ENCODE data around the gene SERPINA3. TPM values are rescaled to one million over a fixed set of nuclear protein-coding genes. Genes with fewer than 3 reads are reported as not detected.

SERPINA3 gene
- total and polyA plus RNA-seq, 11 donors, result 2.7 to 205 (median 23.6) TPM

DNA sequence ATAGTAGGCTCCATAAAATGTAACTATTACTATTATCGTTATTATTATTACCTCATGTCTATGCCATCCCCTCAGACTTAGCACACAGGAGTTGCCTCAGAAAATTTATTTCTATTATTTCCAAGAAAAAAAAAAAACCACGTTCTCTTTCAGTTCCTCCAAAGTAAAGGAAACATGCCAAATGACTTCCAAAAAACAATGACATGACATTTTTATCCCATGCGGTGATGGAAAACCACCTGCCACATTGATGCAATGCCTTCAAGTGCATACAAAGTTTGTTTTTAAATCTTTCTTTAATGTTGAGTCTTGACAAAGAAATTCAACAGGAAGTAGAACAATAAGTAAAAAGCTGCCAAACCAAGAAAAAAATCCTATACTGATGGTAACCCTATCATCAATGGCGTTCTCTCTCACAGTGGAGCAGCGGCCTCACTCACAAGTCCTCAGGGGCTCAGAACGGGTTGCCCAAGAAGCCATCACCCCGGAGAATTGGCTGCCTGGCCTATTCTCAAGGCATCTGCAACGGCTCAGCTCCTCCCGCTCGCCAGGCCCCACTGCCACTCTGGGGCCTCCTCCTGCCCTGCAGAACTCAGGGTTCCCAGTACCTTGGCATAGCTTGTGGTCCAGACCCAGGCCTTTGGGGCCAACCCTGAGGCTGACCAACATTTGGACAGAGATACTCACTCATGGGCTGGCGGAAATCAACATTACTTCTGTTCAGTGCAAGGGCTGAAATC is 51.9 kb downstream of the SERPINA3 start:
- intact Hi-C loops (cut with DNase I), result no loop called here
- peaks cover 0 to 6% (median 0%) of the 10 kb centered on the region in 9 donors for H3K27me3 ChIP-seq
- H3K4me1 ChIP-seq, result peaks cover 0 to 4% (median 0%) of the 10 kb centered on the region in 12 donors
- H3K9me3 ChIP-seq, result no peaks in the 10 kb centered on the region
- no peaks in the 10 kb centered on the region for H3K36me3 ChIP-seq
- WGBS, 4 donors, result 67 to 79% (median 69%) methylated on average over 10 to 11 of the region's 11 CpGs
- H3K27ac ChIP-seq, result no peak overlapping the region
- peak in 1 of 4 donors; percentile 50 for ATAC-seq
- no peak overlapping the region for H3K4me3 ChIP-seq
- no peak for DNase-seq
- TF ChIP-seq, protein P1, sequence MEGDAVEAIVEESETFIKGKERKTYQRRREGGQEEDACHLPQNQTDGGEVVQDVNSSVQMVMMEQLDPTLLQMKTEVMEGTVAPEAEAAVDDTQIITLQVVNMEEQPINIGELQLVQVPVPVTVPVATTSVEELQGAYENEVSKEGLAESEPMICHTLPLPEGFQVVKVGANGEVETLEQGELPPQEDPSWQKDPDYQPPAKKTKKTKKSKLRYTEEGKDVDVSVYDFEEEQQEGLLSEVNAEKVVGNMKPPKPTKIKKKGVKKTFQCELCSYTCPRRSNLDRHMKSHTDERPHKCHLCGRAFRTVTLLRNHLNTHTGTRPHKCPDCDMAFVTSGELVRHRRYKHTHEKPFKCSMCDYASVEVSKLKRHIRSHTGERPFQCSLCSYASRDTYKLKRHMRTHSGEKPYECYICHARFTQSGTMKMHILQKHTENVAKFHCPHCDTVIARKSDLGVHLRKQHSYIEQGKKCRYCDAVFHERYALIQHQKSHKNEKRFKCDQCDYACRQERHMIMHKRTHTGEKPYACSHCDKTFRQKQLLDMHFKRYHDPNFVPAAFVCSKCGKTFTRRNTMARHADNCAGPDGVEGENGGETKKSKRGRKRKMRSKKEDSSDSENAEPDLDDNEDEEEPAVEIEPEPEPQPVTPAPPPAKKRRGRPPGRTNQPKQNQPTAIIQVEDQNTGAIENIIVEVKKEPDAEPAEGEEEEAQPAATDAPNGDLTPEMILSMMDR (IDR thresholded peaks at IDR 0.05), result no peak

DNA sequence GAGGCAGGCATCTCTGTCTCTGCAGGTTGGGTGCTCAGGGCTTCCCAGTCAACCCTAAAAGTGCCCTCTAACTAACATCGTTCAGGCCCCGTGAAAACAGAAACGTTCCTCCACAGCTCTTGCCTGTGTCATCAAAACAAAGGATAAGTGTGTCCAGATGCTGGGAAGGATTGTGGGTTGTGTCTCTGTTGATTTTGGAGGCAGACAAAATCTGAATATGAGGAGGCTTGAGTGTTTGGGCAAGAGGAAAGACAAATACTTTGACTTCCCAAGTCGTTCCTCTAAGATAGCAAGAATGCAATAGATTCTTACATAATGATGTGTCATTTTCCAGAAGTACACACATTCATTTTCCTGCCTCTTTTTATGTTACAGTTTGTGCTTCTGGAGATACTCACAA is 52.9 kb downstream of the SERPINA3 start:
- H3K9me3 ChIP-seq, result no peaks in the 10 kb centered on the region
- ATAC-seq (peak in 1 of 4 donors; percentile 56), DNase-seq (no peak)
- TF ChIP-seq, protein P1 (IDR thresholded peaks at IDR 0.05), result no peak
- TF ChIP-seq POLR2A (IDR thresholded peaks at IDR 0.05), result no peak
- intact Hi-C loops (cut with DNase I), result no loop called here
- 42 to 62% (median 48%) methylated on average over 4 of the region's 4 CpGs for WGBS, 4 donors
- no peak overlapping the region for H3K27ac ChIP-seq
- H3K36me3 ChIP-seq, result no peaks in the 10 kb centered on the region
- no peak overlapping the region for H3K4me3 ChIP-seq
- peaks cover 0 to 4% (median 0%) of the 10 kb centered on the region in 12 donors for H3K4me1 ChIP-seq
- H3K27me3 ChIP-seq, result peaks cover 0 to 6% (median 2%) of the 10 kb centered on the region in 9 donors

DNA sequence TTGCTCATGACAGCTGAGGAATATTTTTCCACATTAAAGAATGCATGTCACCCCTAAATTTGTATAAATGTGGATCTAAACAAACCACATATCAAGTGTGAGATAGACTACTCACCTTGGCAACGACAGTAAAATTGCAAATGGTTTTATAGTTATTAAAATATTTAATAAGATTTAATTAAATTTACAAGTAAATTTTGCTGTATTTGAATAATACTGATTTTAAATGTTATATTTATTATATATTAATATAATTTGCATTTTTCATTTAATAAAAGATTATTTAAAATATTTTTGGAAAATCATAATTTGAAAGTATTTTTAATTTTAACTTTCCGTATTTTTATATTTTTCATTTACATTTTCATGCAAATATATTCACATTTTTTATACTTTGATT is 53.4 kb downstream of the SERPINA3 start:
- WGBS, 4 donors, result 71 to 86% (median 76%) methylated on average over 2 of the region's 2 CpGs
- no peaks in the 10 kb centered on the region for H3K36me3 ChIP-seq
- no peak overlapping the region for H3K27ac ChIP-seq
- peaks cover 0 to 6% (median 2%) of the 10 kb centered on the region in 9 donors for H3K27me3 ChIP-seq
- TF ChIP-seq POLR2A (IDR thresholded peaks at IDR 0.05), result no peak
- TF ChIP-seq, protein P1 (IDR thresholded peaks at IDR 0.05), result no peak
- peaks cover 0 to 4% (median 0%) of the 10 kb centered on the region in 12 donors for H3K4me1 ChIP-seq
- intact Hi-C loops (cut with DNase I), result no loop called here
- no peak overlapping the region for H3K4me3 ChIP-seq
- ATAC-seq, result no peak
- no peak for DNase-seq
- H3K9me3 ChIP-seq, result no peaks in the 10 kb centered on the region

DNA sequence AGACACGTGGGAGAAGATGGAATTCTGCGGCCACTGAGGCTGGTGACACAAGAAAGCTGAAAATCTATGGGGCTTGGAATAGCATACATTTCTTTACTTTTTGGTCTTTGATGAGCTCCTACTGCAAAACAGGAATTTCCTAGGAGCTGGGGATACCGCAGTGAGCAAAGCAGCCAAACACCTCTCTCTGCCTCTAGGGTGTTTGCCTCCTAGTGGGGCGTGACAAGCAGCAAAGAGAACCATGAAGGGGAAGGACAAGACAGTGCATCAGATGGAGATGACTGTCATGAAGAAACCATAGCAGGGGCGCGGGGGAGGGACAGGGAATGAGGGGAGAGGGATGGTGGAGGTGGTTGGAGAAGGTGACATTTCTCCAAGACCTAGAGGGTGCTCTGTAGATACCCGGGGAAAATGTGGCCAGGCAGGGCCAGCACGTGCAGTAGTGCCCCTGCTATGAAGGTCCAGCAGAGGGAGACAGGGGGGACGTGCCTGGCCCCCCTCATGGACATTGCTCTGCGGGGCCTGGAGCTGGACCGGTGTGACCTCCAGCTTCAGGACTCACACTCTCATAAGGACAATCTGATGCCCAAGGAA is 58.6 kb downstream of the SERPINA3 start:
- Histone ChIP-seq H3K4me1 (no peaks in the 10 kb centered on the region), H3K9me3 (no peaks in the 10 kb centered on the region), H3K36me3 (no peaks in the 10 kb centered on the region), H3K4me3 (no peak overlapping the region), H3K27me3 (peaks cover 0 to 18% (median 0%) of the 10 kb centered on the region in 9 donors), H3K27ac (no peak overlapping the region)
- WGBS, 4 donors, result 72 to 78% (median 73%) methylated on average over 11 of the region's 11 CpGs
- DNase-seq (no peak), ATAC-seq (no peak)
- intact Hi-C loops (cut with DNase I), result no loop called here
- TF ChIP-seq, protein P1 (IDR thresholded peaks at IDR 0.05), result no peak
- no peak for TF ChIP-seq POLR2A (IDR thresholded peaks at IDR 0.05)
